ENCODE measurements around the gene TSTD1.

DNA sequence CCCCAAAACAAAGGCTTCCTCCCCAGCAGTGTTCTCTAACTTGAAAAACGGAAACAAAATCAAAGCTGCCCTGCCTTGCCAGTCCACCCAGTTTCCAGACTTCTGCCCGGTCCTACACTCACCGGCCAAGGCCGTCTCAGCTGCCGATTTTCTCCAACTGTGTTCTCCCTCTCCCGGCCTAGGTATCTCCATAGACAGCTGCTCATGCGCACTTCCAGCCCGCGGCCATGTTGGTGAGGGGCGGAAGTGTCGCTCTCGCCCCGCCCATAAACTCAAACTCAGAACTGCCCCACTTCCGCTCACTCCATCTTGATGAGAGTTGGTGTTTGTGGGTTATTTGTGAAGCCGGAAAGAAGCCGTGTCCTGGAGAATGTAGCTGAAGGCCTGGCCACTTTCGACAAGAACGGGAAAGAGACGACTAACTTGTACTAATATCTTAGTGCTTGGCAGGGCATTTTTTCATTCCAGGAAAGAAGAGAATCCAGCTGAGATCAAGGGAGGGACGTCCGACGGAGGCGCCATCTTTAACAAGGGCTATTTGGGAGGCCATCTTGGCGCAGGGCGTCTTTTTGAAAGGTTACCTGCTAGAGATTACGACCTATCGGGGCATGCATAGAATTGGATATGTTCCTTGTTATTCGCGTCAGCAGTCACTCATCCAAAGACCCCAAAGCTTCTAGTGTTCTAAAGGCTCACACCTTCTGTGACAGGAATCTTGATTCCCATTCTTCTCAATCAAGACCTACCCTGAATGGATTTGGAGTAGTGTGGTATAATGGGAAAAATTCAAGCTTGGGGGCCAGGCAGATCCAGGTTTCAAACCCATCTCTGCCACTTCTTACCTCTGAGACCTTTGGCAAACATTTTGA, 7.2 kb upstream of the TSTD1 start, which contains the start of gene USF1:
- TF ChIP-seq YY1 (IDR thresholded peaks at IDR 0.05; ENCODE audit: insufficient read depth, insufficient read length) (peak; percentile 97), ZNF274 (IDR thresholded peaks at IDR 0.05; ENCODE audit: low read depth, low read length) (no peak), SUZ12 (IDR thresholded peaks at IDR 0.05; ENCODE audit: extremely low read depth, insufficient read depth, insufficient read length) (no peak)
